NCI-H82 treated with DMSO at 0.1 percent for 48 hours (cell line): Measurements from ENCODE around the gene IRS1.

ENCODE experiments used
- DNase-seq: peaks from one replicate; lab custom pipeline; 2025; ENCODE audit not compliant: unreplicated experiment; lab: John Stamatoyannopoulos, UW

IRS1 gene

GRCh38 chr2:226727251-226727650 is 72.4 kb downstream of the IRS1 start:
- DNase-seq, result no peak

GRCh38 chr2:226726546-226726945 is 73.1 kb downstream of the IRS1 start:
- no peak for DNase-seq

DNA sequence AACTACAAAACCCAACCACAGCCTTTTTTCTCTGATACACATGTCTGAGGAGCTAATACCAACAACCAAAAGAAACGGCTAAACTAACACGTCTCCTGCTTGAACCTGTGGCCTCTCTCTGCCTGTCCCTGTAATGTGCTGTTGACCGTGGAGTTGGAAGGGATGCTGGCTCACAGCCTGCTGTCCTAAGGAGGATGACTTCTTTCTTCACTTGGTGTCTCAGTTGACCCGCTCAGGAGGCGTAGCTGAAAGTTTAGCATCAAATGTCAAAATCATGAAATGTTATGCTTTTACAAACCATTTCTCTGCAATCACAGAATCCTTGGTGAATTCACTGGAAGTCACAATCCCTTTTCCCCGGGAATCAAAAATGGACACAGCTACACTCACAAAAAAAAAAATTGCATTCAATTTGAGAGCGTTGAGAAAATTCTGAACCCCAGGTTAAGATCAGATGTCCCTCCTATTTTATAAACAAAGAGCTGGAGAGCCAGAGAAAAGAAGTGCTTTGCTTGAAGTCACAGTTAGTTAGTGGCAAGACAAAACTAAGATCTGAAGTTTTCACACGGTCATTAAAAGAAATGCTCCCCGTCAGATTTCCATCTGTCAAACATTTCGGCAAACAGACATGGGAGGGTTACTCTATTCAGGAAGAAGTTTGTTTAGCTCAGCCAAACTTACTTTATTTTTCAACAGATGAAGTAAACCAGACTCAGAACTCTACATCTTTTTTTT is 74.3 kb downstream of the IRS1 start:
- DNase-seq, result no peak

DNA sequence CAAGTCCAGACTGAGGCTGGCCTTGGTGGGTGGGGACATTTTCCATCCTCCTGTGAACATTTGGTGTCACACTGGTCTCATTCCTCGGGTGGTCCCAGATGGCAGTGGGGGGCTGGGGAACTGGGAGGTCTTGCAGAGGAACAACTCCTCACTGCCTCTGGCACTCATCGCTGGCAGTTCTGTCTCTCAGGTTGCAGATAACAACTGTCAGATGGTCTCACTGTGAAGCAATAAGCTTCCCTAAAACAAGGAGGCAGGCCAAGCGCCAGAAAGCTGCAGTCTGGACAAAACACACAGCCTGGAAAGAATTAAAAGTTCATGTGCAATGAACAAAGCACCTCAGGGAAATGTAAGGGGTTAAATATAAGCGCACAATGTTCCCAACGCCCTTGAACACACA is 78.1 kb downstream of the IRS1 start:
- DNase-seq, result no peak

- no peak for DNase-seq
Measured at GRCh38 chr2:226720948-226721347, 78.7 kb downstream of the IRS1 start.

DNA sequence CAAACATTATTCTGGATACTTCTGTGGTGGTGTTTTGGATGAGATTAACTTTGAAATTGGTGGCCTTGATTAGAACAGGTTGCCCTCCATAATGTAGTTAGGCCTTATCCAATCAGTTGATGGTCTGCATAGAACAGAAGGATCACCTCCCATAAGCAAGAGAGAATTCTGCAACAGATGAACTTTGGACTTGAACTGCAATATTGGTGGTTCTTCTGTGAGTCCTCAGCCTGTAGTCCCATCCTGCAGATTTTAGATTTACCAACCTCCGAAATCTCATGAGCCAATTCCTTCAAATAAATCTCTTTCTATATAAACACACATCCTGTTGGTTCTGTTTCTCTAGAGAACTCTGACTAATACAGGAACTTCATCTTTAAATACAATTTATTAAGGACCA is 81.9 kb downstream of the IRS1 start:
- no peak for DNase-seq

DNA sequence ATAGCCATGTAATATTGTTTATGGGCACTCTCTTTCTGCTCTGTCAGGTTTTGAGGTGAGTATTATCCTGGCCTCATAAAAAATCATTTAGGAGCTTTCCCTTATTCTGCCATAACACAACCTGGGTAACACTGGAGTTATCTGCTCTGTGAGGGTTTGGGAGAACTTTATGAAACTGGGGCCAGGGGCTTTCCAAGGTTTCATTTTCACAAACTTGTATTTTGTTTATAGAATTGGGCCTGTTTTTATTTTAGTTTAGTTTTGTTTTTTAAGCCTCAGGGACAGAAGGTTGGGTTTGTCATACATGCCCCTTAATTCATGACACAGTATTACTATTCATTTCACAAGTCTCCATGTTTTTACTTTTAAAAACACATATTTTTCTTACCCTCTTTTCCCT is 83.5 kb downstream of the IRS1 start:
- DNase-seq, result no peak

DNA sequence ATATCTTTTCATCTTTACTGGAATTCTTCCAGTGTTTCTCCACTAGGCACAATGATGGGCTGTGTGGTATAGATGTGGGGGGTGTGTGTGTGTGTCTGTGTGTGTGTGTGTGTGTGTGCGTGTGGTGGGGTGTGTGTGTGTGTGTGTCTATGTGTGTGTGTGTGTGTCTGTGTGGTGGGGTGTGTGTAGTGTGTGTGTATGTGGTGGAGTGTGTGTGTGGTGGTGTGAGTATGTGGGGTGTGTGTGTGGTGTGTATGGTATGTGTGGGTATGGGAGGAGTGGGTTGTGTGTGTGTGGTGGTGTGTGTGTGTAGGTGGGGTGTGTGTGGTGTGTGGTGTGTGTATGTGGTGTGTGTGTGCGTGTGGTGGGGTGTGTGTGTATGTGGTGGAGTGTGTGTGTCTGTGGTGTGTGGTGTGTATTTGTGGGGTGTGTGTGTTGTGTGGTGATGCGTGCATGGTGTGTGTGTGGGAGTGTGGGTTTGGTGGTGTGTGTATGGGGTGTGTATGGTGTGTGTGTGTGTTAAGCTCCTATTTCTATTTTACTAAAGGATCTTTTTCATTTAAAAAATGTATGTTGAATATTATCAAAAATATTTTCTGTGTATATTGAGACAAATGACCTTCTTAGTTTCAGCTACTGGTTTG is 84.2 kb downstream of the IRS1 start:
- no peak for DNase-seq

DNA sequence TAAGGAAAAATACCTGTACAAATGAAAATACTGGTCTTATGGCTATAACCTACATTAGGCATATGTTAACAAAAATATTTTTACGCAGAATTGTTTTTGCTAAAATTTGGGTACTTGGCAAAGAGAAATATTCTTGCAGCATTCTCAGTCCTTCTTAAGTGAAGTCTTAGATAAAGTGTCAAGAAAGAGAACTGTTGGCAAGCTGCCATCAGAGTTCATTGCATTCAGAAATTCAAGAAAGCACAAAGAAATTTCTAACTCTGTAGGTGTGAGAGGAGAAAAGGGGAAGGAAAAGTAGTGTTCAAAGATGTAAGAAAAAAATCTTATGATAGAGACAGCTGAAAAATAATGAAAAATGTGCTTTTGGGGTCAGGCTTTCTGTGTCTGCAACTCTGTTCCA is 86.7 kb downstream of the IRS1 start:
- no peak for DNase-seq

- DNase-seq, result no peak
Measured at GRCh38 chr2:226711606-226712296, 87.9 kb downstream of the IRS1 start.

- no peak for DNase-seq
Measured at GRCh38 chr2:226707499-226707898, 92.1 kb downstream of the IRS1 start.

DNA sequence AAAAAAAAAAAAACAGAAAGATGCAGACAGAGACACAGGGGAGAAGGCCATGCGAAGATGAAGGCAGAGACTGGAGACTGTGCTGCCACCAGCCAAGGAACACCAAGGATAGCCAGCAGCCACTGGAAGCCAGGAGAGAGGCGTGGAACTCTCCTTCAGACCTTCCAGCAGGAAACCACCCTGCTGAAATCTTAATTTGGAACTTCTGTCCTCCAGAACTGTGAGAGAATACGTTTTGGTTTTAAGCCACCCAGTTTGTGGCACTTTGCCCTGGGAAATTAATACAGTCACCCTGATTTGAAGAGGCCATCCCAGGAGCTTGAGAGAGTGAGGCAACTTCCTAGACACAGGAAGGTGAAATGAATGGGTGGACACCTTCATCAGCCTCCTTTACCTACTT is 93.7 kb downstream of the IRS1 start:
- DNase-seq, result no peak

- DNase-seq, result no peak
Measured at GRCh38 chr2:226705133-226705886, 94.3 kb downstream of the IRS1 start.

DNA sequence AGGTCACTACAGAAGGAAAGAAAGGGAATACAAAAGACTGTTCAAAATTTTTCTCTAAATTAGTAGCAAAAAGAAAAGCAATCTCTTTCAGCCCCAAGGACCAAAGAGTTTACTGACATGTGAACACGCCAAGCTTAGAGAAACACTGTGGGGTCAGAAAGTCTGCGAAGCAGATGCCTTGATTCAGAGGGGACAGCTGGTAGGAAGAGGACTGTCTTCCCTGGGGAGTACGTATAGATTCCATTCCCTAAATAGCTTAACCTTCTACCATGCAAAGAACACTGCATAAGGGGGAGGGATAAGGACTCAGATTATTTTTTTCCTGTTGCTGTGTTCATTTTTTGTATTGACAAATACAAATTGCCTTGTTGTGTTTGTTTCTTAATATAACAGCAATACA is 96.1 kb downstream of the IRS1 start:
- peak; percentile 99 for DNase-seq

GRCh38 chr2:226702376-226702775 is 97.2 kb downstream of the IRS1 start:
- DNase-seq, result no peak

- DNase-seq, result peak; percentile 37
Measured at GRCh38 chr2:226701052-226701451, 98.6 kb downstream of the IRS1 start.

DNA sequence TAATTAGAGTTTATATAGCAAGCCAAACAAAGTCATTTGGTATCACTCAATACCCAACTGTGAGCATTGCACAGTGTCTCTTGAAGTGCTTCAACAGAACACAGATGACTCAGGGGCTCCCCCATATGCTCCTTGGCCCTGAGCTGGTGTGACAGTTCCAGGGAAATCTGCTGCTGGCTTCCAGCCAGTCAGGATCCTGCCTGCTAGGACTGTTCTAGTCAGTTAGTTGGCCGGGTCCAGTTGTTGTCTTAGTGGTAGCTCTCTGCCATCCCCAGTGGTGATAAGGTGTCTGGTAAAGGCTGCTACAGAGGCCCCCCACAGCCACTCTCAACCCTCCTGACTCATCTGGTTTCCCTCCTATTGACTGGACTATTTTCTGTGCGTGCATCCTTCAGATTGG is 100.3 kb downstream of the IRS1 start:
- DNase-seq, result peak; percentile 47

GRCh38 chr2:226698671-226699070 is 100.9 kb downstream of the IRS1 start:
- no peak for DNase-seq

DNA sequence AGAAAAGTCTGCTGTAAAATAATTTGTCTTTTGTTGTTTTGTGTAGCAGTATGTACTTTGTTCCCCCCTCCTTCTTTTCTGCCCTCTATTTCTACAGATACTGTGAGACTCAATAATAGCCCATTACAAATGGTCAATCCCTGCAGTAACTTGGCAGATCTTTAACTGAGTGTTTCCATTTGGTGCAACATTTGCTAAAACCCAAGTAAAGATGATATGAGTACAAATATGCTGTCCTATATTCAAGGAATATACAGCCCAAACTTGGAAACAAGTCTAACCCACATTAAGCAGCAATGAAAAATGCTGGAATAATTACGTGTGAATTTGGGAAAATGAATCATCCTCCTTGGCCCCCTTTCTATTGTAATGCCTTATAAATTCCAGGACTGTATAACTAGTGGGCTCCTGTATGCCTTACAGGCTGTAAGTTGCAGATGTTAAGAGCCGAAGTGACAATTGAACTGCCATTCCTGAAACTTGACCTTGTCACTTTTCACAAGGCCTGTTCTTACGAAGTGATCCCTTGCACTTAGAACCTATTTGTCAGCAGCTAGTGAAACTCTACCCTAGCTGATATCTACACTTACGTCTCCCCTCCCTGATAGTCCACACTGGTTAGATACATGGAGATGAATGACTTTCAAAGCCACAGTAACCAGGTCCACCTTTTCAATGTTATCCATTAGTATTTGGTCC is 104.9 kb downstream of the IRS1 start:
- DNase-seq, result no peak

DNA sequence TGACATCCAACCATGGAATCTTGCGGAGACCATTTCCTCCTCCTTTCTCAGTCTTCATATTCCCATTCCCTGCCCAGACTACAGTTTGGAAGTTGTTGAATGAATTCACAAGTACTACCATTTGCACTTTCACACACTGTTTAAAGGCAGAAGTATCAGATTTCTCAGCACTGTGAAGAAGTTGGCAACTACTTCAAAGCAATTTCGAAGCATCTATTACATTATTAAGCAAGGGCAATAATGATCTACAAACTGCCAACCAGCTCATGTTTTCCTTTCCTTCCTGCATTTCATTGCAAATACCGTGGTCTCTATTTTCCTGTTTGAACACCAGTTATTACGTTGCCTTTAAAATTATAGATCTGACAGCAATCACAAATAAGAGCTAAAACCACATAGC is 105.5 kb downstream of the IRS1 start:
- no peak for DNase-seq

GRCh38 chr2:226693521-226693920 is 106.1 kb downstream of the IRS1 start:
- no peak for DNase-seq
